ENCODE results near the gene PDE1A.

DNA sequence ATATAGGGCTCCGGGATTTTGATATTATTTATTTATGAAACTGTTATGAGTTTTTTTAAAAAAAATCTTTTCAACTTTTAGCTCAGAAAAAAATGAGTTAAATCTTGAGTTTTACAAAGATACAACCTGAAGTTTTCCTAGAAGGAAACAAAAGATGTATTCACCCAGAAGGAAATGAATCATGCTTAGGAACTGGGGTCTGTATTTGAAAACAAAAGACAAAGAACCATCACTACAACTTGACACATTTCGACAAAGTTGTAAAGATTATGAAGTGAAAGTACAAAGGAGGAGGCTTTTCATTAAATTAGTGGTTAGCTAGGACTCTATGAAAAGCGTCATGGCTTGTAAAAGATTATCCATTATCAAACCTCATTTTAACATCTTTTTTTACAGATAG is 143.3 kb downstream of the PDE1A start:
- TF ChIP-seq POLR2AphosphoS5 (IDR thresholded peaks at IDR 0.05; ENCODE audit: low read depth, low read length), result no peak
- TF ChIP-seq SIN3A (IDR thresholded peaks at IDR 0.05; ENCODE audit: borderline replicate concordance, insufficient read depth, low read length), result no peak
- no peak for TF ChIP-seq TAF1 (IDR thresholded peaks at IDR 0.05; ENCODE audit: borderline replicate concordance, insufficient read depth, low read length)
